Uterus (tissue), 2 donors: Measurements from ENCODE around the gene NR4A3.

ENCODE experiments used
- POLR2A ChIP-seq, 2 donors: fragments of 450-650 bp; IDR thresholded peaks; one replicate each; pipeline ENCODE4 v1.6.1; 2016; ENCODE audit warnings: antibody characterized with exemption in 2 of 2, mild to moderate bottlenecking in 1 of 2, moderate library complexity in 1 of 2
- TF ChIP-seq, protein P1 (sequence below), 4 experiments: fragments of 200-600 bp in 2 of 4; fragments of 450-650 bp in 2 of 4; sonication (generic) in 2 of 4; IDR thresholded peaks; one replicate each; pipeline ENCODE4 v1.5.1; 2016 to 2019; ENCODE audit warnings: antibody characterized with exemption in 4 of 4, mild to moderate bottlenecking in 2 of 4, moderate library complexity in 1 of 4

DNA sequence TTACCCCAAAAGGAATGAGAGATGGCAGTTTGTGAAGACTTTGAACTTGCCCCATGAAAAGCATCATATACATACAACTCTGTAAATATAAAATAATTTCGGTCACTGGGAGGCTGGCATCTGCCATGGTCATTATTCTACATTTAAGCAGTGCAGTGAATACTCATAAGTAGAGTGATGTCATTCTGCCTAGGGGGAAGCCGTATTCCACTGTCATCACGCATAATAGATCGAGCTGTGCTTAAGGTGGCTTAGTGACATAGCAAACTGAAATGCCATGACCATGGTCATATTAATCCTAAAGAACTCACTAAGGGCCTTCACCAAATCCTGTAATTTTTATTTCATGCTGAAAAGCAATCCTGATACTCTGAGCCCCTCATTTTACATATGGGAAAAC, 42.4 kb upstream of the NR4A3 start:
- TF ChIP-seq, protein P1, sequence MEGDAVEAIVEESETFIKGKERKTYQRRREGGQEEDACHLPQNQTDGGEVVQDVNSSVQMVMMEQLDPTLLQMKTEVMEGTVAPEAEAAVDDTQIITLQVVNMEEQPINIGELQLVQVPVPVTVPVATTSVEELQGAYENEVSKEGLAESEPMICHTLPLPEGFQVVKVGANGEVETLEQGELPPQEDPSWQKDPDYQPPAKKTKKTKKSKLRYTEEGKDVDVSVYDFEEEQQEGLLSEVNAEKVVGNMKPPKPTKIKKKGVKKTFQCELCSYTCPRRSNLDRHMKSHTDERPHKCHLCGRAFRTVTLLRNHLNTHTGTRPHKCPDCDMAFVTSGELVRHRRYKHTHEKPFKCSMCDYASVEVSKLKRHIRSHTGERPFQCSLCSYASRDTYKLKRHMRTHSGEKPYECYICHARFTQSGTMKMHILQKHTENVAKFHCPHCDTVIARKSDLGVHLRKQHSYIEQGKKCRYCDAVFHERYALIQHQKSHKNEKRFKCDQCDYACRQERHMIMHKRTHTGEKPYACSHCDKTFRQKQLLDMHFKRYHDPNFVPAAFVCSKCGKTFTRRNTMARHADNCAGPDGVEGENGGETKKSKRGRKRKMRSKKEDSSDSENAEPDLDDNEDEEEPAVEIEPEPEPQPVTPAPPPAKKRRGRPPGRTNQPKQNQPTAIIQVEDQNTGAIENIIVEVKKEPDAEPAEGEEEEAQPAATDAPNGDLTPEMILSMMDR (IDR thresholded peaks at IDR 0.05) = no peak
- no peak for TF ChIP-seq POLR2A (IDR thresholded peaks at IDR 0.05)
